ENCODE data around the gene NFIA.

DNA sequence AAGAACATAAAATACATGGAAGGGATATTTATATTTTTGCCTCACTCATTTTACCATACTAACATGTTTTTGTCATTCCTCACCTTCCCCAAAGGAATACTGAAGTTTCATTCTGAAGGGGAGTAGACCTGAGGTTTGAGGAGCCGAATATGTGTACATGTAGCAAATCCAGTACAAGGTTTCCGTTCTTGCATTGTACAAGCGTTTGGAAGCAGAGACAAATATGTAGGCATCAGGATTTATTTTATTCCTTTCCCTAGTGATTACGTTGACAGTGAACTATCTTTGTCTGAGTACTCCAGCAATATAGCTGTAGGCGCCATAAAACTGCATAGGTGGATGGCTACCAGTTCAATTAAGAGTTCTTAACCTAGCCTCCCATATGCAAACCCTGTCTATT is 191.5 kb downstream of the NFIA start:
- no peak for TF ChIP-seq POLR2A (IDR thresholded peaks at IDR 0.05; ENCODE audit: low read depth, low read length)
- no peak for TF ChIP-seq POLR2AphosphoS5 (IDR thresholded peaks at IDR 0.05; ENCODE audit: low read depth, low read length)

All from GM12892 (cell line).